IMR-90 (cell line): ENCODE results near the gene RUNX2. TPM values are rescaled to one million over a fixed set of nuclear protein-coding genes. Genes with fewer than 3 reads are reported as not detected.

Experiments used
- ATAC-seq: fragments of 200-7000 bp; cut with Tn5 transposase; 2 replicates; pipeline ENCODE4 v1.9.1; 2020; ENCODE audit warnings: low read depth, mild to moderate bottlenecking, moderate library complexity
- BruUV-seq: library from RNA; stranded (reverse); fragments of 400-500 nt; replicated peaks from 2 replicates; lab custom pipeline; 2021; lab: Mats Ljungman, UMichigan
- CTCF ChIA-PET: fragments of 300-600 bp; formaldehyde crosslinking; extraction: SDS; loops from one replicate; lab custom pipeline; 2021; ENCODE audit warnings: antibody characterized with exemption; lab: Yijun Ruan, JAX
- POLR2A ChIA-PET: fragments of 300-600 bp; sonication (Branson Sonifier 250); formaldehyde crosslinking; loops from one replicate; lab custom pipeline; 2022; ENCODE audit warnings: antibody characterized with exemption; ENCODE audit not compliant: unreplicated experiment; lab: Charles Lee
- DNase-seq: peaks from one replicate; pipeline ENCODE4 v3.0.0; 2013
- H2AFZ ChIP-seq: replicated peaks from 2 replicates; pipeline ENCODE3; 2013; ENCODE audit warnings: low read length, mild to moderate bottlenecking; ENCODE audit not compliant: poor library complexity
- H2AK5ac ChIP-seq: 2 replicates; pipeline ENCODE4 v1.6.1; 2013; ENCODE audit warnings: low read depth, low read length, inconsistent platforms
- H2AK9ac ChIP-seq: replicated peaks from 2 replicates; pipeline ENCODE3; 2013; ENCODE audit warnings: mild to moderate bottlenecking, low read depth, low read length, moderate library complexity; ENCODE audit not compliant: poor library complexity
- H2BK120ac ChIP-seq: 2 replicates; pipeline ENCODE4 v1.6.1; 2013; ENCODE audit warnings: low read depth, low read length, inconsistent platforms
- H2BK15ac ChIP-seq: 3 replicates; pipeline ENCODE4 v1.6.1; 2013; ENCODE audit warnings: low read depth, low read length, inconsistent platforms
- H2BK20ac ChIP-seq: 2 replicates; pipeline ENCODE4 v1.6.1; 2013; ENCODE audit warnings: low read depth, mild to moderate bottlenecking, inconsistent platforms, low read length, moderate library complexity
- H2BK5ac ChIP-seq: 2 replicates; pipeline ENCODE4 v1.6.1; 2013; ENCODE audit warnings: mild to moderate bottlenecking, low read depth, low read length, inconsistent platforms; ENCODE audit not compliant: poor library complexity, severe bottlenecking
- H3K14ac ChIP-seq: replicated peaks from 2 replicates; pipeline ENCODE4 v1.6.1; 2013; ENCODE audit warnings: low read depth, low read length, inconsistent platforms
- H3K18ac ChIP-seq: 2 replicates; pipeline ENCODE4 v1.6.1; 2013; ENCODE audit warnings: low read depth, low read length, control low read depth
- H3K23ac ChIP-seq: 2 replicates; pipeline ENCODE4 v1.6.1; 2013; ENCODE audit warnings: low read depth, low read length, inconsistent platforms
- H3K27ac ChIP-seq: 2 replicates; pipeline ENCODE4 v1.5.1; 2013; ENCODE audit warnings: mild to moderate bottlenecking, control low read depth, low read length; ENCODE audit not compliant: insufficient read depth
- H3K27me3 ChIP-seq: 2 replicates; pipeline ENCODE4 v1.6.1; 2013; ENCODE audit warnings: low read length; ENCODE audit not compliant: control insufficient read depth, insufficient read depth
- H3K36me3 ChIP-seq: 2 replicates; pipeline ENCODE4 v1.6.1; 2013; ENCODE audit warnings: low read length, mixed read lengths; ENCODE audit not compliant: control insufficient read depth, insufficient read depth
- H3K4ac ChIP-seq: 2 replicates; pipeline ENCODE4 v1.6.1; 2013; ENCODE audit warnings: low read depth, low read length, inconsistent platforms
- H3K4me1 ChIP-seq: 2 replicates; pipeline ENCODE4 v1.6.1; 2013; ENCODE audit warnings: low read length, mixed read lengths; ENCODE audit not compliant: control insufficient read depth, insufficient read depth
- H3K4me2 ChIP-seq: 2 replicates; pipeline ENCODE4 v1.6.1; 2013; ENCODE audit warnings: low read depth, mild to moderate bottlenecking, control low read depth, low read length, moderate library complexity
- H3K4me3 ChIP-seq: 2 replicates; pipeline ENCODE4 v1.5.1; 2013; ENCODE audit warnings: low read depth, mild to moderate bottlenecking, control low read depth, low read length, moderate library complexity; ENCODE audit not compliant: insufficient read depth
- H3K56ac ChIP-seq: 2 replicates; pipeline ENCODE4 v1.6.1; 2013; ENCODE audit warnings: low read length, inconsistent platforms; ENCODE audit not compliant: insufficient read depth; ENCODE audit errors: extremely low read depth
- H3K79me1 ChIP-seq, 2 experiments: 2 replicates each; pipeline ENCODE4 v1.6.1; 2013; ENCODE audit warnings: low read length in 2 of 2, inconsistent platforms in 1 of 2, low read depth in 1 of 2
- H3K9ac ChIP-seq: 2 replicates; pipeline ENCODE4 v1.6.1; 2013; ENCODE audit warnings: low read depth, low read length, control low read depth
- H3K9me1 ChIP-seq: 2 replicates; pipeline ENCODE4 v1.6.1; 2013; ENCODE audit warnings: low read length, inconsistent platforms; ENCODE audit not compliant: insufficient read depth
- H3K9me3 ChIP-seq: 2 replicates; pipeline ENCODE4 v1.6.1; 2013; ENCODE audit warnings: low read length; ENCODE audit not compliant: control insufficient read depth, insufficient read depth
- H4K20me1 ChIP-seq: 2 replicates; pipeline ENCODE4 v1.6.1; 2013; ENCODE audit warnings: low read length, inconsistent platforms; ENCODE audit not compliant: insufficient read depth
- H4K5ac ChIP-seq: 2 replicates; pipeline ENCODE4 v1.6.1; 2013; ENCODE audit warnings: mild to moderate bottlenecking, low read depth, low read length, control low read depth
- H4K8ac ChIP-seq, 2 experiments: 2 replicates each; pipeline ENCODE4 v1.6.1; 2013; ENCODE audit warnings: low read depth in 2 of 2, low read length in 2 of 2, control low read depth in 1 of 2, inconsistent platforms in 1 of 2
- H4K91ac ChIP-seq: 2 replicates; pipeline ENCODE4 v1.6.1; 2013; ENCODE audit warnings: low read depth, low read length, inconsistent platforms; ENCODE audit not compliant: insufficient read depth
- CEBPB ChIP-seq: IDR thresholded peaks from 2 replicates; pipeline ENCODE4 v1.6.1; 2012; ENCODE audit warnings: low read depth, low read length, improper control_type of control experiment
- MAFK ChIP-seq: IDR thresholded peaks from 2 replicates; pipeline ENCODE4 v1.6.1; 2012; ENCODE audit warnings: low read depth, low read length, improper control_type of control experiment
- MXI1 ChIP-seq: IDR thresholded peaks from 2 replicates; pipeline ENCODE4 v1.6.1; 2012; ENCODE audit warnings: low read depth, mild to moderate bottlenecking, low read length, moderate library complexity, borderline replicate concordance
- RFX5 ChIP-seq: IDR thresholded peaks from 2 replicates; pipeline ENCODE4 v1.8.0; 2012; ENCODE audit warnings: low read depth, mild to moderate bottlenecking, low read length, moderate library complexity
- WGBS, 2 experiments: methylation state at CpG; one replicate each; pipeline versions ENCODE4 v1.1.5 to v1.1.7; 2013; ENCODE audit warnings: missing lambda C conversion rate in 2 of 2; ENCODE audit not compliant: insufficient read length in 1 of 2; ENCODE audit errors: extremely low coverage in 2 of 2; 5-methylcytosine and 5-hydroxymethylcytosine counted together
- dilution Hi-C: fragments of 300-500 bp; cut with HindIII; formaldehyde crosslinking; loops from one replicate; pipeline ENCODE4 v1.14.3; 2018; ENCODE audit warnings: low sequenced_read_pairs; ENCODE audit not compliant: unreplicated experiment
- in situ Hi-C: fragments of 300-500 bp; cut with MboI; formaldehyde crosslinking; loops from 3 replicates; pipeline ENCODE4 v1.14.3; 2019; ENCODE audit warnings: low sequenced_read_pairs, inconsistent platforms, mixed read lengths
- intact Hi-C: fragments of 100-400 bp; cut with micrococcal nuclease; formaldehyde crosslinking; loops from 2 replicates; pipeline ENCODE4 v1.10.0; 2022
- polyA plus RNA-seq, 3 experiments: library from polyadenylated mRNA; depleted of rRNA; stranded (reverse); fragments of >200 nt; gene quantifications; 2 replicates each; pipeline ENCODE4 v1.2.3, GENCODE V29; 2012; ENCODE audit warnings: low replicate concordance in 1 of 3
- total RNA-seq: library from RNA; depleted of rRNA; stranded (reverse); fragments of >200 nt; gene quantifications from 2 replicates; pipeline ENCODE4 v1.2.3, GENCODE V29; 2012
- TF ChIP-seq, protein P1 (sequence below): conservative IDR thresholded peaks from 2 replicates; pipeline ENCODE4 v1.5.1; 2012; ENCODE audit warnings: mild to moderate bottlenecking, low read depth, low read length, improper control_type of control experiment

Gene RUNX2
- total and polyA plus RNA-seq, 2 of the 4 experiments (the other 2 are of a cell fraction): 2.3 to 4.7 TPM

DNA sequence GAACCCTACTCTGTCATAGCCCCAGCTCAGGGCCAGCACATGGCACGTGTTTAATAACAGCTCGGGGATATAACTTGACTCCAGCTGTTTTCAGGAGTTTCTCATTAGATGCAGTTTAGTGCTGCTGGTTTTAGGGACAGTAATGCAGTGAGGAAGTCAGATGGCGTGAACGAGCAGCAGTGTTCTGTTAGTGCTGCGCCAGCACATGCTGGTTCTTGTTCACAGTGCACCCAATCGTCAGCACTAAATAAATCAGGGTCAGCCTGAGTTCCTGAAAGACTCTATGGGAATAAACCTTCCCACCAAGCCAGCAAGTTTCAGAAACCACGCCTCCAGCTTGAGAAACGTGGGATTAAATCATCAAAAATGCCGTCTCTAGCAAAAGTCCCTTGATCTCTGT, 285.5 kb downstream of the RUNX2 start:
- no peak overlapping the region for H3K18ac ChIP-seq
- H2AK5ac ChIP-seq: no peak overlapping the region
- DNase-seq (peak; percentile 80), ATAC-seq (peak; percentile 83)
- H3K27ac ChIP-seq: no peak overlapping the region
- no peaks in the 10 kb centered on the region for H3K9me3 ChIP-seq
- no peak overlapping the region; the same call in 1 of the 2 replicates for H3K4ac ChIP-seq
- peaks cover 5% of the 10 kb centered on the region for H3K4me1 ChIP-seq
- TF ChIP-seq MAFK (0 out of 2 replicates have a peak, but pooled peaks have one; percentile 4), MXI1 (no peak), RFX5 (no peak), CEBPB (no peak)
- TF ChIP-seq, protein P1, sequence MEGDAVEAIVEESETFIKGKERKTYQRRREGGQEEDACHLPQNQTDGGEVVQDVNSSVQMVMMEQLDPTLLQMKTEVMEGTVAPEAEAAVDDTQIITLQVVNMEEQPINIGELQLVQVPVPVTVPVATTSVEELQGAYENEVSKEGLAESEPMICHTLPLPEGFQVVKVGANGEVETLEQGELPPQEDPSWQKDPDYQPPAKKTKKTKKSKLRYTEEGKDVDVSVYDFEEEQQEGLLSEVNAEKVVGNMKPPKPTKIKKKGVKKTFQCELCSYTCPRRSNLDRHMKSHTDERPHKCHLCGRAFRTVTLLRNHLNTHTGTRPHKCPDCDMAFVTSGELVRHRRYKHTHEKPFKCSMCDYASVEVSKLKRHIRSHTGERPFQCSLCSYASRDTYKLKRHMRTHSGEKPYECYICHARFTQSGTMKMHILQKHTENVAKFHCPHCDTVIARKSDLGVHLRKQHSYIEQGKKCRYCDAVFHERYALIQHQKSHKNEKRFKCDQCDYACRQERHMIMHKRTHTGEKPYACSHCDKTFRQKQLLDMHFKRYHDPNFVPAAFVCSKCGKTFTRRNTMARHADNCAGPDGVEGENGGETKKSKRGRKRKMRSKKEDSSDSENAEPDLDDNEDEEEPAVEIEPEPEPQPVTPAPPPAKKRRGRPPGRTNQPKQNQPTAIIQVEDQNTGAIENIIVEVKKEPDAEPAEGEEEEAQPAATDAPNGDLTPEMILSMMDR: no peak
- H2AK9ac ChIP-seq: no peak overlapping the region
- no peak overlapping the region; the same call in 1 of the 2 replicates for H2BK120ac ChIP-seq
- in situ Hi-C loops: no loop called here
- H3K79me1 ChIP-seq: no peaks in the 10 kb centered on the region
- POLR2A ChIA-PET: no interaction called here
- H3K27me3 ChIP-seq: no peaks in the 10 kb centered on the region
- no peak overlapping the region for H4K91ac ChIP-seq
- peaks cover 4% of the 10 kb centered on the region; the same call in 1 of the 2 replicates for H3K9me1 ChIP-seq
- H3K56ac ChIP-seq: no peak overlapping the region
- CTCF ChIA-PET: no interaction called here
- no peak overlapping the region for H2BK20ac ChIP-seq
- H2AFZ ChIP-seq: peak overlapping the region; percentile 38
- dilution Hi-C loops: no loop called here
- H3K4me2 ChIP-seq: no peak overlapping the region; the same call in 1 of the 2 replicates
- no TSS peak for BruUV-seq
- H3K14ac ChIP-seq: no peak overlapping the region
- no peak overlapping the region for H2BK5ac ChIP-seq
- H3K23ac ChIP-seq: no peak overlapping the region
- WGBS, 2 experiments: 20% methylated on average over 4 of the region's 9 CpGs; no CpG with 5 or more reads in 1 of the 2 experiments
- H4K5ac ChIP-seq: no peak overlapping the region
- intact Hi-C loops: no loop called here
- no peak overlapping the region for H3K4me3 ChIP-seq
- no peaks in the 10 kb centered on the region for H4K20me1 ChIP-seq
- H2BK15ac ChIP-seq: no peak overlapping the region
- no peak overlapping the region for H3K9ac ChIP-seq
- H3K36me3 ChIP-seq: no peaks in the 10 kb centered on the region
- no peak overlapping the region for H4K8ac ChIP-seq
